MM.1S (cell line): ENCODE data around the gene UGT1A7.

Source experiments
- DNase-seq: peaks from one replicate; pipeline ENCODE4 v3.0.0-alpha.2; 2015
- H2AFZ ChIP-seq: fragments of 300-600 bp; sonication (generic); 2 replicates; pipeline ENCODE4 v1.6.0; 2016; ENCODE audit warnings: antibody characterized with exemption, low read length
- H3F3A ChIP-seq: fragments of 300-600 bp; sonication (generic); 2 replicates; pipeline ENCODE4 v1.6.1; 2016; ENCODE audit warnings: mild to moderate bottlenecking, antibody characterized with exemption, low read length, moderate library complexity, mixed read lengths; ENCODE audit not compliant: insufficient read depth
- H3K27ac ChIP-seq: fragments of 300-600 bp; sonication (generic); 2 replicates; pipeline ENCODE4 v1.5.1; 2016; ENCODE audit warnings: mild to moderate bottlenecking, low read length
- H3K27me3 ChIP-seq: fragments of 300-600 bp; sonication (generic); replicated peaks from 2 replicates; pipeline ENCODE4 v1.6.0; 2016; ENCODE audit warnings: low read length; ENCODE audit not compliant: insufficient read depth
- H3K36me3 ChIP-seq: fragments of 300-600 bp; sonication (generic); replicated peaks from 2 replicates; pipeline ENCODE4 v1.6.1; 2016; ENCODE audit warnings: mild to moderate bottlenecking, low read length, mixed read lengths; ENCODE audit not compliant: insufficient read depth
- H3K4me1 ChIP-seq: fragments of 300-600 bp; sonication (generic); 2 replicates; pipeline ENCODE4 v1.6.1; 2016; ENCODE audit warnings: low read length, mixed read lengths
- H3K4me2 ChIP-seq: fragments of 300-600 bp; sonication (generic); 2 replicates; pipeline ENCODE4 v1.6.0; 2016; ENCODE audit warnings: low read depth, low read length
- H3K4me3 ChIP-seq: fragments of 300-600 bp; sonication (generic); 2 replicates; pipeline ENCODE4 v1.5.1; 2016; ENCODE audit warnings: low read length, mixed read lengths
- H3K79me2 ChIP-seq: fragments of 300-600 bp; sonication (generic); 2 replicates; pipeline ENCODE4 v1.6.1; 2016; ENCODE audit warnings: mixed run types, low read length, mixed read lengths
- H3K9ac ChIP-seq: fragments of 300-600 bp; sonication (generic); 2 replicates; pipeline ENCODE4 v1.6.1; 2016; ENCODE audit warnings: low read length, mixed read lengths
- H3K9me2 ChIP-seq: fragments of 300-600 bp; sonication (generic); replicated peaks from 2 replicates; pipeline ENCODE4 v1.6.1; 2016; ENCODE audit warnings: mild to moderate bottlenecking, low read length, mixed read lengths; ENCODE audit not compliant: insufficient read depth
- H3K9me3 ChIP-seq: fragments of 300-600 bp; sonication (generic); replicated peaks from 2 replicates; pipeline ENCODE4 v1.6.1; 2016; ENCODE audit warnings: mild to moderate bottlenecking, low read length, mixed read lengths; ENCODE audit not compliant: insufficient read depth
- H4K20me1 ChIP-seq: fragments of 300-600 bp; sonication (generic); 2 replicates; pipeline ENCODE4 v1.6.1; 2016; ENCODE audit warnings: mild to moderate bottlenecking, low read length, moderate library complexity, mixed read lengths; ENCODE audit not compliant: insufficient read depth
- CTCF ChIP-seq: fragments of 300-600 bp; sonication (generic); IDR thresholded peaks from 2 replicates; pipeline ENCODE4 v1.5.1; 2016; ENCODE audit warnings: antibody characterized with exemption, low read length, mixed read lengths
- EZH2 ChIP-seq: fragments of 300-600 bp; sonication (generic); optimal IDR thresholded peaks from 2 replicates; pipeline ENCODE3; 2017; ENCODE audit warnings: low read depth, mild to moderate bottlenecking, antibody characterized with exemption, low read length, mixed read lengths
- EZH2phosphoT487 ChIP-seq: fragments of 300-600 bp; sonication (generic); IDR thresholded peaks from 2 replicates; pipeline ENCODE4 v1.6.1; 2018; ENCODE audit warnings: antibody characterized with exemption, low read length

Gene UGT1A7

GRCh38 chr2:233818639-233819621 lies 137.2 kb downstream of the UGT1A7 start:
- Histone ChIP-seq H3K79me2 (no peaks in the 10 kb centered on the region), H2AFZ (no peak overlapping the region), H3K9me2 (no peaks in the 10 kb centered on the region), H3K9me3 (no peaks in the 10 kb centered on the region), H3F3A (no peaks in the 10 kb centered on the region), H3K9ac (no peak overlapping the region), H4K20me1 (no peaks in the 10 kb centered on the region), H3K4me2 (no peak overlapping the region), H3K4me1 (no peaks in the 10 kb centered on the region), H3K36me3 (no peaks in the 10 kb centered on the region), H3K27ac (no peak overlapping the region), H3K4me3 (no peak overlapping the region), H3K27me3 (no peaks in the 10 kb centered on the region)
- DNase-seq = no peak
- no peak for TF ChIP-seq EZH2phosphoT487
- TF ChIP-seq CTCF = no peak
- no peak for TF ChIP-seq EZH2

GRCh38 chr2:233819884-233820773 lies 138.4 kb downstream of the UGT1A7 start:
- no peak overlapping the region for H3K27ac ChIP-seq
- H3K9me2 ChIP-seq = no peaks in the 10 kb centered on the region
- no peaks in the 10 kb centered on the region for H3K79me2 ChIP-seq
- no peak overlapping the region for H2AFZ ChIP-seq
- H3K4me2 ChIP-seq = no peak overlapping the region
- no peaks in the 10 kb centered on the region for H3K9me3 ChIP-seq
- no peak for DNase-seq
- H3K27me3 ChIP-seq = no peaks in the 10 kb centered on the region
- H3K4me3 ChIP-seq = no peak overlapping the region
- no peak overlapping the region for H3K9ac ChIP-seq
- no peaks in the 10 kb centered on the region for H3F3A ChIP-seq
- no peak for TF ChIP-seq CTCF
- no peak for TF ChIP-seq EZH2phosphoT487
- TF ChIP-seq EZH2 = no peak
- no peaks in the 10 kb centered on the region for H3K36me3 ChIP-seq
- no peaks in the 10 kb centered on the region for H4K20me1 ChIP-seq
- H3K4me1 ChIP-seq = no peaks in the 10 kb centered on the region

- H3K4me2 ChIP-seq = no peak overlapping the region
- no peak for TF ChIP-seq EZH2phosphoT487
- no peak for TF ChIP-seq EZH2
- TF ChIP-seq CTCF = no peak
- no peaks in the 10 kb centered on the region for H3K4me1 ChIP-seq
- H3F3A ChIP-seq = no peaks in the 10 kb centered on the region
- no peaks in the 10 kb centered on the region for H3K9me3 ChIP-seq
- no peaks in the 10 kb centered on the region for H3K27me3 ChIP-seq
- H3K79me2 ChIP-seq = no peaks in the 10 kb centered on the region
- no peak overlapping the region for H3K27ac ChIP-seq
- H3K4me3 ChIP-seq = no peak overlapping the region
- DNase-seq = no peak
- H3K9ac ChIP-seq = no peak overlapping the region
- H3K36me3 ChIP-seq = no peaks in the 10 kb centered on the region
- H3K9me2 ChIP-seq = no peaks in the 10 kb centered on the region
- no peaks in the 10 kb centered on the region for H4K20me1 ChIP-seq
- no peak overlapping the region for H2AFZ ChIP-seq
Measured at GRCh38 chr2:233820774-233821105, 139.0 kb downstream of the UGT1A7 start.
